ENCODE data around the gene UNC5B. TPM values are rescaled to one million over a fixed set of nuclear protein-coding genes. Genes with fewer than 3 reads are reported as not detected.

UNC5B gene
- total and polyA plus RNA-seq, 10 donors: 0.74 to 21.1 (median 11.3) TPM

GRCh38 chr10:71342573-71343391 lies 130.4 kb downstream of the UNC5B start:
- 90 to 97% (median 94%) methylated on average over 7 to 8 of the region's 8 CpGs for WGBS, 5 donors
- no peak for TF ChIP-seq POLR2A (IDR thresholded peaks at IDR 0.05)
- TF ChIP-seq POLR2AphosphoS5 (IDR thresholded peaks at IDR 0.05): no peak
- TF ChIP-seq CTCF (IDR thresholded peaks at IDR 0.05 in 8 of 11, conservative IDR thresholded peaks at IDR 0.05 in 3 of 11): no peak
- H3K9me3 ChIP-seq: no peaks in the 10 kb centered on the region
- peaks cover 0 to 31% (median 13%) of the 10 kb centered on the region in 6 donors for H3K4me1 ChIP-seq
- H3K27ac ChIP-seq: peak overlapping the region in 2 of 8 donors; percentile 68 to 71
- no peak for DNase-seq
- H3K4me3 ChIP-seq: no peak overlapping the region
- intact Hi-C loops (cut with DNase I; ENCODE audit: low total_unique reads): no loop called here
- peaks cover 0 to 33% (median 0%) of the 10 kb centered on the region in 6 donors for H3K36me3 ChIP-seq
- H3K27me3 ChIP-seq (replicated peaks in 1 of 7): no peaks in the 10 kb centered on the region

GRCh38 chr10:71343392-71343773 lies 131.0 kb downstream of the UNC5B start:
- no peak for DNase-seq
- no peaks in the 10 kb centered on the region for H3K9me3 ChIP-seq
- H3K27ac ChIP-seq: peak overlapping the region in 6 of 8 donors; percentile 22 to 71 (median 61)
- H3K27me3 ChIP-seq (replicated peaks in 1 of 7): no peaks in the 10 kb centered on the region
- 66 to 76% (median 70%) methylated on average over 5 of the region's 5 CpGs for WGBS, 5 donors
- intact Hi-C loops (cut with DNase I; ENCODE audit: low total_unique reads): no loop called here
- no peak overlapping the region for H3K4me3 ChIP-seq
- peaks cover 0 to 34% (median 13%) of the 10 kb centered on the region in 6 donors for H3K4me1 ChIP-seq
- no peak for TF ChIP-seq CTCF (IDR thresholded peaks at IDR 0.05 in 8 of 11, conservative IDR thresholded peaks at IDR 0.05 in 3 of 11)
- TF ChIP-seq POLR2AphosphoS5 (IDR thresholded peaks at IDR 0.05): peak in 1 of 3 donors; percentile 14
- H3K36me3 ChIP-seq: peaks cover 0 to 27% (median 0%) of the 10 kb centered on the region in 6 donors

- Histone ChIP-seq H3K36me3 (peaks cover 0 to 18% (median 0%) of the 10 kb centered on the region in 6 donors), H3K27me3 (replicated peaks in 1 of 7) (no peaks in the 10 kb centered on the region), H3K27ac (peak overlapping the region in 5 of 8 donors; percentile 22 to 71 (median 64)), H3K4me3 (no peak overlapping the region), H3K9me3 (no peaks in the 10 kb centered on the region), H3K4me1 (peaks cover 0 to 34% (median 13%) of the 10 kb centered on the region in 6 donors)
- intact Hi-C loops (cut with DNase I; ENCODE audit: low total_unique reads): no loop called here
- WGBS, 5 donors: 86 to 91% (median 90%) methylated on average over 8 to 9 of the region's 9 CpGs
- TF ChIP-seq CTCF (IDR thresholded peaks at IDR 0.05 in 8 of 11, conservative IDR thresholded peaks at IDR 0.05 in 3 of 11) (no peak), POLR2A (IDR thresholded peaks at IDR 0.05) (no peak), POLR2AphosphoS5 (IDR thresholded peaks at IDR 0.05) (no peak)
- DNase-seq: no peak
Measured at GRCh38 chr10:71344154-71344925, 132.0 kb downstream of the UNC5B start.
